Neural cell (in vitro differentiated cells): ENCODE measurements around the gene OGFOD2. TPM values are rescaled to one million over a fixed set of nuclear protein-coding genes. Genes with fewer than 3 reads are reported as not detected.

Experiments used
- H2AFZ ChIP-seq: fragments of 200-600, 300-800 bp; sonication (generic), shearing (Covaris generic); 2 replicates; pipeline ENCODE4 v1.6.0; 2014; ENCODE audit warnings: low read depth, mild to moderate bottlenecking, antibody characterized with exemption, low read length, moderate library complexity
- H3F3A ChIP-seq: fragments of 200-600 bp; shearing (Covaris generic); 2 replicates; pipeline ENCODE4 v1.6.1; 2016; ENCODE audit warnings: mild to moderate bottlenecking, moderate library complexity, mixed read lengths, antibody characterized with exemption, low read length; ENCODE audit not compliant: insufficient read depth, poor library complexity, severe bottlenecking
- H3K27ac ChIP-seq: fragments of 200-600, 300-800 bp; sonication (generic), shearing (Covaris generic); 2 replicates; pipeline ENCODE4 v1.5.1; 2014; ENCODE audit warnings: mild to moderate bottlenecking, low read length, moderate library complexity
- H3K27me3 ChIP-seq: fragments of 300-800, 200-600 bp; sonication (generic), shearing (Covaris generic); 2 replicates; pipeline ENCODE4 v1.6.0; 2014; ENCODE audit warnings: mild to moderate bottlenecking, low read depth, low read length, moderate library complexity; ENCODE audit not compliant: insufficient read depth
- H3K36me3 ChIP-seq: fragments of 300-800, 200-600 bp; sonication (generic), shearing (Covaris generic); 2 replicates; pipeline ENCODE4 v1.5.1; 2014; ENCODE audit warnings: mild to moderate bottlenecking, antibody characterized with exemption, low read length, moderate library complexity; ENCODE audit not compliant: insufficient read depth
- H3K4me2 ChIP-seq: fragments of 300-800, 200-600 bp; sonication (generic), shearing (Covaris generic); 2 replicates; pipeline ENCODE4 v1.6.0; 2014; ENCODE audit warnings: mild to moderate bottlenecking, low read length
- H3K4me3 ChIP-seq: fragments of 300-800, 200-600 bp; sonication (generic), shearing (Covaris generic); 2 replicates; pipeline ENCODE4 v1.5.1; 2014; ENCODE audit warnings: mild to moderate bottlenecking, low read length, moderate library complexity
- H3K79me2 ChIP-seq: fragments of 200-600 bp; shearing (Covaris generic); replicated peaks from 2 replicates; pipeline ENCODE4 v1.6.0; 2014; ENCODE audit warnings: mild to moderate bottlenecking, low read length, moderate library complexity; ENCODE audit not compliant: insufficient read depth
- H3K9ac ChIP-seq: fragments of 300-800, 200-600 bp; sonication (generic), shearing (Covaris generic); 2 replicates; pipeline ENCODE4 v1.6.1; 2016; ENCODE audit warnings: mild to moderate bottlenecking, low read length, mixed read lengths
- H3K9me2 ChIP-seq: fragments of 200-600 bp; shearing (Covaris generic); 2 replicates; pipeline ENCODE4 v1.6.1; 2016; ENCODE audit warnings: mild to moderate bottlenecking, low read length, mixed read lengths; ENCODE audit not compliant: insufficient read depth
- H3K9me3 ChIP-seq: fragments of 200-600, 300-800 bp; sonication (generic), shearing (Covaris generic); 2 replicates; pipeline ENCODE4 v1.6.1; 2016; ENCODE audit warnings: mild to moderate bottlenecking, mixed run types, low read length, moderate library complexity, mixed read lengths
- H4K20me1 ChIP-seq: fragments of 200-600 bp; shearing (Covaris generic); 2 replicates; pipeline ENCODE4 v1.6.1; 2016; ENCODE audit warnings: mild to moderate bottlenecking, mixed run types; ENCODE audit not compliant: insufficient read depth
- EP300 ChIP-seq: fragments of 450-650 bp; conservative IDR thresholded peaks from 2 replicates; pipeline ENCODE4 v1.6.1; 2014; ENCODE audit warnings: antibody characterized with exemption, mild to moderate bottlenecking, moderate library complexity; ENCODE audit not compliant: poor library complexity, severe bottlenecking
- EZH2 ChIP-seq: fragments of 200-600, 300-800 bp; shearing (Covaris generic), sonication (generic); IDR thresholded peaks from 2 replicates; pipeline ENCODE4 v1.6.1; 2014; ENCODE audit warnings: antibody characterized with exemption, low read length, borderline replicate concordance, mild to moderate bottlenecking; ENCODE audit not compliant: insufficient read depth, poor library complexity, severe bottlenecking
- MXI1 ChIP-seq: fragments of 450-650 bp; conservative IDR thresholded peaks from 2 replicates; pipeline ENCODE4 v1.6.1; 2014; ENCODE audit warnings: antibody characterized with exemption, mild to moderate bottlenecking; ENCODE audit not compliant: poor library complexity, severe bottlenecking
- POLR2AphosphoS5 ChIP-seq: IDR thresholded peaks from 2 replicates; pipeline ENCODE4 v1.6.1; 2012
- RAD21 ChIP-seq: fragments of 450-650 bp; conservative IDR thresholded peaks from 2 replicates; pipeline ENCODE4 v1.6.1; 2014; ENCODE audit warnings: antibody characterized with exemption, mild to moderate bottlenecking, moderate library complexity
- SMC3 ChIP-seq: fragments of 450-650 bp; conservative IDR thresholded peaks from 2 replicates; pipeline ENCODE4 v1.6.1; 2014; ENCODE audit warnings: antibody characterized with exemption, mild to moderate bottlenecking, moderate library complexity; ENCODE audit not compliant: poor library complexity
- TAF1 ChIP-seq: IDR thresholded peaks from 2 replicates; pipeline ENCODE4 v1.6.1; 2012; ENCODE audit warnings: low read depth
- polyA plus RNA-seq: library from polyadenylated mRNA; depleted of rRNA; stranded (reverse); fragments of >200 nt; gene quantifications from 2 replicates; pipeline ENCODE4 v1.2.3, GENCODE V29; 2014
- TF ChIP-seq, protein P1 (sequence below): fragments of 450-650 bp; IDR thresholded peaks from 2 replicates; pipeline ENCODE4 v1.5.1; 2014; ENCODE audit warnings: antibody characterized with exemption, mild to moderate bottlenecking, moderate library complexity; ENCODE audit not compliant: poor library complexity, severe bottlenecking
- TF ChIP-seq, protein P2 (sequence below): IDR thresholded peaks from 2 replicates; pipeline ENCODE4 v1.6.1; 2012; ENCODE audit warnings: borderline replicate concordance

Gene OGFOD2
- polyA plus RNA-seq, 1 donor from 2014 or later, result 27.8 TPM

DNA sequence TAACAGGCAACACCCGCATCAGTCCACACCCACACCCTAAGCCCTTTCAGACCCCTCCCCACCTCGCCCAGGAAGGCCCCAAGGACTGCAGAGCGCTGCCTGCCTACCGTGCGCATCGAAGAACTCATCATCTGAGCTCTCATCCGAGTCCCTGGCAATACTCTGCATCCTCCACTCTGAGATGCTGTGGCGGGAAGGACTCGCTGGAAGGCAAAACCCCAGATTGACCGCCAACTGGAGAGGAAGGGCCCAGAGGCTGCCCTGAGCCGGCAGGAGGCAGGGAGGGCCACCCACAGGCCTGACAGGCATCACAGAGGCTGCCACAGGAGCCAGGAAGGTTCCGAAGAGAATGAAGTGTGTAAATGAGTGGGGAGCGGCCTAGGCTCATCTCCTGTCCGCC lies 29.2 kb downstream of the OGFOD2 start:
- H3K27me3 ChIP-seq, result no peaks in the 10 kb centered on the region
- no peak overlapping the region for H3K4me2 ChIP-seq
- H3K36me3 ChIP-seq, result no peaks in the 10 kb centered on the region
- H3K4me3 ChIP-seq, result no peak overlapping the region
- H2AFZ ChIP-seq, result no peak overlapping the region
- H3K79me2 ChIP-seq, result no peaks in the 10 kb centered on the region
- H3K9me2 ChIP-seq, result no peaks in the 10 kb centered on the region
- H3F3A ChIP-seq, result no peaks in the 10 kb centered on the region
- TF ChIP-seq MXI1, result no peak
- TF ChIP-seq, protein P1, sequence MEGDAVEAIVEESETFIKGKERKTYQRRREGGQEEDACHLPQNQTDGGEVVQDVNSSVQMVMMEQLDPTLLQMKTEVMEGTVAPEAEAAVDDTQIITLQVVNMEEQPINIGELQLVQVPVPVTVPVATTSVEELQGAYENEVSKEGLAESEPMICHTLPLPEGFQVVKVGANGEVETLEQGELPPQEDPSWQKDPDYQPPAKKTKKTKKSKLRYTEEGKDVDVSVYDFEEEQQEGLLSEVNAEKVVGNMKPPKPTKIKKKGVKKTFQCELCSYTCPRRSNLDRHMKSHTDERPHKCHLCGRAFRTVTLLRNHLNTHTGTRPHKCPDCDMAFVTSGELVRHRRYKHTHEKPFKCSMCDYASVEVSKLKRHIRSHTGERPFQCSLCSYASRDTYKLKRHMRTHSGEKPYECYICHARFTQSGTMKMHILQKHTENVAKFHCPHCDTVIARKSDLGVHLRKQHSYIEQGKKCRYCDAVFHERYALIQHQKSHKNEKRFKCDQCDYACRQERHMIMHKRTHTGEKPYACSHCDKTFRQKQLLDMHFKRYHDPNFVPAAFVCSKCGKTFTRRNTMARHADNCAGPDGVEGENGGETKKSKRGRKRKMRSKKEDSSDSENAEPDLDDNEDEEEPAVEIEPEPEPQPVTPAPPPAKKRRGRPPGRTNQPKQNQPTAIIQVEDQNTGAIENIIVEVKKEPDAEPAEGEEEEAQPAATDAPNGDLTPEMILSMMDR, result no peak
- TF ChIP-seq, protein P2, sequence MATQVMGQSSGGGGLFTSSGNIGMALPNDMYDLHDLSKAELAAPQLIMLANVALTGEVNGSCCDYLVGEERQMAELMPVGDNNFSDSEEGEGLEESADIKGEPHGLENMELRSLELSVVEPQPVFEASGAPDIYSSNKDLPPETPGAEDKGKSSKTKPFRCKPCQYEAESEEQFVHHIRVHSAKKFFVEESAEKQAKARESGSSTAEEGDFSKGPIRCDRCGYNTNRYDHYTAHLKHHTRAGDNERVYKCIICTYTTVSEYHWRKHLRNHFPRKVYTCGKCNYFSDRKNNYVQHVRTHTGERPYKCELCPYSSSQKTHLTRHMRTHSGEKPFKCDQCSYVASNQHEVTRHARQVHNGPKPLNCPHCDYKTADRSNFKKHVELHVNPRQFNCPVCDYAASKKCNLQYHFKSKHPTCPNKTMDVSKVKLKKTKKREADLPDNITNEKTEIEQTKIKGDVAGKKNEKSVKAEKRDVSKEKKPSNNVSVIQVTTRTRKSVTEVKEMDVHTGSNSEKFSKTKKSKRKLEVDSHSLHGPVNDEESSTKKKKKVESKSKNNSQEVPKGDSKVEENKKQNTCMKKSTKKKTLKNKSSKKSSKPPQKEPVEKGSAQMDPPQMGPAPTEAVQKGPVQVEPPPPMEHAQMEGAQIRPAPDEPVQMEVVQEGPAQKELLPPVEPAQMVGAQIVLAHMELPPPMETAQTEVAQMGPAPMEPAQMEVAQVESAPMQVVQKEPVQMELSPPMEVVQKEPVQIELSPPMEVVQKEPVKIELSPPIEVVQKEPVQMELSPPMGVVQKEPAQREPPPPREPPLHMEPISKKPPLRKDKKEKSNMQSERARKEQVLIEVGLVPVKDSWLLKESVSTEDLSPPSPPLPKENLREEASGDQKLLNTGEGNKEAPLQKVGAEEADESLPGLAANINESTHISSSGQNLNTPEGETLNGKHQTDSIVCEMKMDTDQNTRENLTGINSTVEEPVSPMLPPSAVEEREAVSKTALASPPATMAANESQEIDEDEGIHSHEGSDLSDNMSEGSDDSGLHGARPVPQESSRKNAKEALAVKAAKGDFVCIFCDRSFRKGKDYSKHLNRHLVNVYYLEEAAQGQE, result no peak
- TF ChIP-seq TAF1, result no peak
- TF ChIP-seq POLR2AphosphoS5, result no peak
- no peak for TF ChIP-seq SMC3
- TF ChIP-seq RAD21, result no peak
- no peak for TF ChIP-seq EZH2
- TF ChIP-seq EP300, result no peak
- H3K9ac ChIP-seq, result no peak overlapping the region
- H4K20me1 ChIP-seq, result no peaks in the 10 kb centered on the region
- H3K27ac ChIP-seq, result no peak overlapping the region
- H3K9me3 ChIP-seq, result no peaks in the 10 kb centered on the region

DNA sequence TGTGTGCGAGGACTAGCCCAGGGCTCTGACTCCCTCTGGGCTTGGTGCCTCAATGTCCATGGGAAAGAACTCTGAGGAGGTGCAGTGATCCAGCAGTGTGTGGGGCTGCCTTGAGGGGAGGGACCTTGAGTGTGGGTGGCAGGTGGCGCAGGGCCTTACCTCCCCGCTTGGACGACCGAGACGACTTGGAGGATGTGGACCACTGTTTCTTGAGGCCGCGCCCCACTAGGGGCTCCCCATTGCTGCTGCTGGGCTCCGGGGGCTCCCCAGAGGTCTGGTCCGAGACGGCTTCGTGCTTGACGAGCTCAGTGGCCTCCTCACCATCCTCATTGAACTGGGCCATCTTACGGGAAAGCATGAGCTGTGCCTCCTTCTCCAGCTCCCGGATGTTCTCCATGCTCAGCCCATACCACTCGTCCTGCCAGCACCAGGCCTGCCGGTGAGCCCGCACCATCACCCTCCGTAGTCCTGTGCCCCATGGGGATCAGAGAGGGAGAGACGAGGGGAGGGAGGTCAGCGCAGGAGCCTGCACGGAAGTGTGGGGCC lies 30.1 kb downstream of the OGFOD2 start:
- H3K9ac ChIP-seq, result no peak overlapping the region
- H3K27ac ChIP-seq, result no peak overlapping the region
- no peaks in the 10 kb centered on the region for H3K9me2 ChIP-seq
- H3K79me2 ChIP-seq, result no peaks in the 10 kb centered on the region
- no peaks in the 10 kb centered on the region for H3F3A ChIP-seq
- no peaks in the 10 kb centered on the region for H4K20me1 ChIP-seq
- no peak overlapping the region for H2AFZ ChIP-seq
- H3K36me3 ChIP-seq, result no peaks in the 10 kb centered on the region
- H3K4me3 ChIP-seq, result no peak overlapping the region
- TF ChIP-seq EZH2 (no peak), SMC3 (no peak), RAD21 (no peak), TAF1 (no peak), POLR2AphosphoS5 (no peak), MXI1 (no peak), EP300 (no peak)
- TF ChIP-seq, protein P1, result no peak
- TF ChIP-seq, protein P2, result no peak
- no peaks in the 10 kb centered on the region for H3K9me3 ChIP-seq
- H3K4me2 ChIP-seq, result no peak overlapping the region
- no peaks in the 10 kb centered on the region for H3K27me3 ChIP-seq
